Endothelial cell (in vitro differentiated cells): ENCODE measurements around the gene NCBP3. TPM values are rescaled to one million over a fixed set of nuclear protein-coding genes. Genes with fewer than 3 reads are reported as not detected.

ENCODE experiments used
- DNase-seq: peaks from one replicate; pipeline ENCODE4 v3.0.0; 2021; ENCODE audit warnings: low spot score
- H3K27ac Mint-ChIP-seq: one replicate; pipeline ENCODE4 v1.8.0; 2021; ENCODE audit warnings: mixed read lengths, inconsistent platforms; ENCODE audit not compliant: unreplicated experiment
- H3K27me3 Mint-ChIP-seq: one replicate; pipeline ENCODE4 v1.8.0; 2021; ENCODE audit warnings: mild to moderate bottlenecking, moderate library complexity, mixed read lengths, inconsistent platforms; ENCODE audit not compliant: unreplicated experiment
- H3K36me3 Mint-ChIP-seq: one replicate; pipeline ENCODE4 v1.8.0; 2021; ENCODE audit warnings: mild to moderate bottlenecking, low read depth, mixed read lengths, inconsistent platforms; ENCODE audit not compliant: unreplicated experiment
- H3K4me1 Mint-ChIP-seq: one replicate; pipeline ENCODE4 v1.8.0; 2021; ENCODE audit warnings: mild to moderate bottlenecking, mixed read lengths, inconsistent platforms; ENCODE audit not compliant: unreplicated experiment
- H3K4me3 Mint-ChIP-seq: one replicate; pipeline ENCODE4 v1.8.0; 2021; ENCODE audit warnings: mild to moderate bottlenecking, mixed read lengths, inconsistent platforms; ENCODE audit not compliant: unreplicated experiment
- H3K9me3 Mint-ChIP-seq: one replicate; pipeline ENCODE4 v1.8.0; 2021; ENCODE audit warnings: mixed read lengths, inconsistent platforms; ENCODE audit not compliant: unreplicated experiment
- CTCF ChIP-seq: fragments of 200-600 bp; sonication (generic); IDR thresholded peaks from one replicate; pipeline ENCODE4 v1.5.0; 2021; ENCODE audit warnings: antibody characterized with exemption; ENCODE audit not compliant: unreplicated experiment
- total RNA-seq: library from RNA; stranded (reverse); fragmentation: NEBNext Ultra II Directional; extraction: Animal tissue kit (Norgen Biotek cat#: 25700); gene quantifications from one replicate; pipeline ENCODE4 v1.2.1, GENCODE V29; 2021; ENCODE audit not compliant: unreplicated experiment

The NCBP3 gene
- total RNA-seq, 1 donor from 2014 or later, result 84.4 TPM

DNA sequence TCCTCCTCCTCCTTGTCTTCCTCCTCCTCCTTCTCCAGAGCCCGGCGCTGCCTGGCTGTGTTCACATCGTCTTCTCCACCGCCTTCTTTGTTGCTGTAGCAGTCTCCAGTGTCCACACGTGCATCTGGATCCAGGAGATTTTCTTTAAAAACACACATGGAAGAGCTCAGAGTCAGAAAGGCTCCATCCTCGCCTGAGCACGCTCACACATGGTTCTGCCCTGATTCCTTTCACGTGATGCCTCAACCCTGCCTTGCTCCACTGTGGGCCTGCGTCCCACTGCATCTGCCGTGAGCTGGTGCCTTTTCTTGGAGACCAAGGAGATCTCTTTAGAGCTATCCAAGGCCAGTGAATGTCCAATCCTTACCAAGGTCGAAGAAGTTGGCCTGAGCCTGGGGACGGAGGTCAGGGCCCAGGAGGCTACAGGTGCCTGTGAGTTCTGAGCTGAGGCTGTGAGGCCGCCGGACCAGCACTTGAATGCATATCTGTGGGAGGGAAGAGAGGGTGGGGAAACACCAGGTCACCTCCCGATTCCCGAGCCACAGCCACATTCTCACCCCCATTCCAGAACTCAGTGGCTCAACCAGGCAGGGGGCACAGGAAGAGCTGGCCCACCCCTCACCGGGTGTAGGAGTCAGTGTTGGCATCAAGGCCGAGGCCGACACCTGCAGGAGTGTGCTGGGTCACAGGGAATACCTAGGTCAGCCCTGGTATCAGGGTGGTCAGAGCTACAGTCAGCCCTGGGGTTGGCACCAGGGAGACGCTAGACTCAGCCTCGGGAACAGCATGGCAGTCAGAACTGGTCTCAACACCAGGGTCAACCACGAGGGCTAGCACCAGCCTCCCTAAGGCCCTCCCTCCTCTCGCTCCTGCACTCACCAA is 84.8 kb downstream of the NCBP3 start:
- Mint-ChIP-seq H3K4me3 (no peak overlapping the region), H3K27ac (no peak overlapping the region), H3K27me3 (peaks cover 2% of the 10 kb centered on the region), H3K36me3 (peaks cover 6% of the 10 kb centered on the region), H3K4me1 (no peaks in the 10 kb centered on the region), H3K9me3 (no peaks in the 10 kb centered on the region)
- no peak for DNase-seq
- no peak for TF ChIP-seq CTCF

GRCh38 chr17:3759597-3760216 is 86.3 kb downstream of the NCBP3 start:
- H3K9me3 Mint-ChIP-seq, result no peaks in the 10 kb centered on the region
- no peak overlapping the region for H3K4me3 Mint-ChIP-seq
- H3K4me1 Mint-ChIP-seq, result no peaks in the 10 kb centered on the region
- no peak for DNase-seq
- H3K27ac Mint-ChIP-seq, result no peak overlapping the region
- no peak for TF ChIP-seq CTCF
- H3K36me3 Mint-ChIP-seq, result peaks cover 6% of the 10 kb centered on the region
- H3K27me3 Mint-ChIP-seq, result peaks cover 2% of the 10 kb centered on the region

GRCh38 chr17:3755335-3756030 is 90.6 kb downstream of the NCBP3 start:
- DNase-seq, result no peak

GRCh38 chr17:3754458-3755334 is 91.3 kb downstream of the NCBP3 start:
- Mint-ChIP-seq H3K9me3 (no peaks in the 10 kb centered on the region), H3K36me3 (peaks cover under 1% of the 10 kb centered on the region), H3K27ac (no peak overlapping the region), H3K27me3 (peaks cover 4% of the 10 kb centered on the region), H3K4me3 (no peak overlapping the region), H3K4me1 (no peaks in the 10 kb centered on the region)
- no peak for TF ChIP-seq CTCF
- peak; percentile 58 for DNase-seq

More at GRCh38 chr17:3755335-3756030, 90.6 kb downstream of the NCBP3 start:
- Mint-ChIP-seq H3K4me1 (no peaks in the 10 kb centered on the region), H3K27me3 (peaks cover 4% of the 10 kb centered on the region), H3K4me3 (no peak overlapping the region), H3K27ac (no peak overlapping the region), H3K36me3 (peaks cover 6% of the 10 kb centered on the region), H3K9me3 (no peaks in the 10 kb centered on the region)
- TF ChIP-seq CTCF, result no peak
